WTC11 (cell line): ENCODE results near the gene QTRT2. TPM values are rescaled to one million over a fixed set of nuclear protein-coding genes. Genes with fewer than 3 reads are reported as not detected.

Experiments
- ATF2 ChIP-seq: sonication (generic); formaldehyde crosslinking; IDR thresholded peaks from 2 replicates; pipeline ENCODE4 v1.8.1; 2022; ENCODE audit warnings: low read depth, missing genetic modification reagents, borderline replicate concordance
- ETV6 ChIP-seq: sonication (generic); formaldehyde crosslinking; IDR thresholded peaks from 2 replicates; pipeline ENCODE4 v1.8.1; 2022; ENCODE audit warnings: mild to moderate bottlenecking, missing genetic modification reagents
- FOXJ3 ChIP-seq: sonication (generic); formaldehyde crosslinking; IDR thresholded peaks from 2 replicates; pipeline ENCODE4 v1.9.0; 2021; ENCODE audit warnings: missing genetic modification reagents, mild to moderate bottlenecking, borderline replicate concordance
- HMGA2 ChIP-seq: fragments of 250-450 bp; sonication (Bioruptor Pico); IDR thresholded peaks from 2 replicates; pipeline ENCODE4 v1.4.0; 2021; ENCODE audit warnings: mild to moderate bottlenecking, moderate library complexity
- JAZF1 ChIP-seq: fragments of 250-450 bp; sonication (Bioruptor Pico); IDR thresholded peaks from 2 replicates; pipeline ENCODE4 v1.9.0; 2021; ENCODE audit warnings: moderate library complexity, mild to moderate bottlenecking, inconsistent platforms
- PRDM15 ChIP-seq: sonication (generic); formaldehyde crosslinking; IDR thresholded peaks from 2 replicates; pipeline ENCODE4 v1.8.0; 2022; ENCODE audit warnings: missing genetic modification reagents
- SMAD3 ChIP-seq: sonication (generic); formaldehyde crosslinking; IDR thresholded peaks from 2 replicates; pipeline ENCODE4 v1.8.0; 2022; ENCODE audit warnings: missing genetic modification reagents, mild to moderate bottlenecking, borderline replicate concordance
- TCF7 ChIP-seq: sonication (generic); formaldehyde crosslinking; IDR thresholded peaks from 2 replicates; pipeline ENCODE4 v1.8.0; 2022; ENCODE audit warnings: mild to moderate bottlenecking, low read depth, missing genetic modification reagents, moderate library complexity
- ZNF138 ChIP-seq: sonication (generic); formaldehyde crosslinking; conservative IDR thresholded peaks from 2 replicates; pipeline ENCODE4 v1.8.1; 2022; ENCODE audit warnings: mild to moderate bottlenecking, moderate library complexity, missing genetic modification reagents
- ZNF281 ChIP-seq: sonication (generic); formaldehyde crosslinking; IDR thresholded peaks from 2 replicates; pipeline ENCODE4 v1.8.0; 2023; ENCODE audit warnings: mild to moderate bottlenecking, missing genetic modification reagents
- ZNF512 ChIP-seq: sonication (generic); formaldehyde crosslinking; IDR thresholded peaks from 2 replicates; pipeline ENCODE4 v1.8.1; 2022; ENCODE audit warnings: missing genetic modification reagents, borderline replicate concordance
- ZNF532 ChIP-seq: fragments of 250-450 bp; sonication (Bioruptor Pico); IDR thresholded peaks from 2 replicates; pipeline ENCODE4 v1.9.0; 2021; ENCODE audit warnings: mild to moderate bottlenecking, borderline replicate concordance
- ZSCAN18 ChIP-seq: fragments of 250-450 bp; sonication (Bioruptor Pico); IDR thresholded peaks from 2 replicates; pipeline ENCODE4 v2.1.2; 2022; ENCODE audit warnings: mild to moderate bottlenecking, moderate library complexity
- total RNA-seq: library from RNA; stranded (reverse); gene quantifications from 3 replicates; pipeline ENCODE4 v1.2.3, GENCODE V29; 2021

QTRT2 gene
- total RNA-seq, 1 experiment from 2014 or later, result 40.0 TPM

- TF ChIP-seq ZNF532 (CRISPR knock-in tag) (no peak), HMGA2 (no peak), ZSCAN18 (CRISPR knock-in tag) (no peak), FOXJ3 (CRISPR knock-in tag) (no peak), ETV6 (no peak), SMAD3 (CRISPR knock-in tag) (no peak), PRDM15 (CRISPR knock-in tag) (no peak), ZNF281 (CRISPR knock-in tag) (no peak), ZNF138 (no peak), TCF7 (CRISPR knock-in tag) (no peak), ATF2 (no peak), ZNF512 (CRISPR knock-in tag) (no peak), JAZF1 (CRISPR knock-in tag) (no peak)
These were observed 21.6 kb upstream of the QTRT2 start (continued) for GRCh38 chr3:114034787-114035545.
